WTC11 (cell line): ENCODE results near the gene PLEKHO2. TPM values are rescaled to one million over a fixed set of nuclear protein-coding genes. Genes with fewer than 3 reads are reported as not detected.
A peak's percentile ranks its signal among the peaks of the same experiment; 100 is the strongest.

Experiments used
- CBFB ChIP-seq: sonication (generic); formaldehyde crosslinking; IDR thresholded peaks from 2 replicates; pipeline ENCODE4 v1.8.1; 2022; ENCODE audit warnings: mild to moderate bottlenecking, low read depth, missing genetic modification reagents
- CDX4 ChIP-seq: fragments of 250-450 bp; sonication (Bioruptor Pico); IDR thresholded peaks from 2 replicates; pipeline ENCODE4 v1.9.0; 2021; ENCODE audit warnings: moderate library complexity, mild to moderate bottlenecking, inconsistent platforms, borderline replicate concordance
- EMX1 ChIP-seq: fragments of 250-450 bp; sonication (Bioruptor Pico); IDR thresholded peaks from 2 replicates; pipeline ENCODE4 v1.8.0; 2021; ENCODE audit warnings: mild to moderate bottlenecking
- ESRRA ChIP-seq: sonication (generic); formaldehyde crosslinking; IDR thresholded peaks from 2 replicates; pipeline ENCODE4 v1.8.1; 2022; ENCODE audit warnings: mild to moderate bottlenecking, missing genetic modification reagents, borderline replicate concordance
- FOXK1 ChIP-seq: sonication (generic); formaldehyde crosslinking; IDR thresholded peaks from 2 replicates; pipeline ENCODE4 v1.8.0; 2022; ENCODE audit warnings: mild to moderate bottlenecking, moderate library complexity, missing genetic modification reagents
- FOXP1 ChIP-seq: sonication (generic); formaldehyde crosslinking; IDR thresholded peaks from 2 replicates; pipeline ENCODE4 v1.8.0; 2022; ENCODE audit warnings: missing genetic modification reagents, mild to moderate bottlenecking, moderate library complexity, borderline replicate concordance
- GABPB1 ChIP-seq: sonication (generic); formaldehyde crosslinking; IDR thresholded peaks from 2 replicates; pipeline ENCODE4 v1.8.1; 2023; ENCODE audit warnings: mild to moderate bottlenecking, missing genetic modification reagents
- IRF1 ChIP-seq: sonication (generic); formaldehyde crosslinking; IDR thresholded peaks from 2 replicates; pipeline ENCODE4 v1.8.0; 2023; ENCODE audit warnings: missing genetic modification reagents
- IRF2 ChIP-seq: sonication (generic); formaldehyde crosslinking; IDR thresholded peaks from 2 replicates; pipeline ENCODE4 v1.8.0; 2022; ENCODE audit warnings: low read depth, missing genetic modification reagents, borderline replicate concordance
- JUN ChIP-seq: sonication (generic); formaldehyde crosslinking; IDR thresholded peaks from 2 replicates; pipeline ENCODE4 v1.8.0; 2023; ENCODE audit warnings: mild to moderate bottlenecking, missing genetic modification reagents
- KAT7 ChIP-seq: sonication (generic); formaldehyde crosslinking; IDR thresholded peaks from 2 replicates; pipeline ENCODE4 v1.8.1; 2023; ENCODE audit warnings: missing genetic modification reagents, mild to moderate bottlenecking, borderline replicate concordance
- MAX ChIP-seq: sonication (generic); formaldehyde crosslinking; IDR thresholded peaks from 2 replicates; pipeline ENCODE4 v1.8.0; 2022; ENCODE audit warnings: mild to moderate bottlenecking, missing genetic modification reagents
- MYBL2 ChIP-seq: sonication (generic); formaldehyde crosslinking; IDR thresholded peaks from 2 replicates; pipeline ENCODE4 v1.8.1; 2023; ENCODE audit warnings: mild to moderate bottlenecking, moderate library complexity, missing genetic modification reagents
- NFATC4 ChIP-seq: fragments of 250-450 bp; sonication (Bioruptor Pico); IDR thresholded peaks from 2 replicates; pipeline ENCODE4 v1.9.0; 2021; ENCODE audit warnings: mild to moderate bottlenecking
- NFE2L1 ChIP-seq: sonication (generic); formaldehyde crosslinking; IDR thresholded peaks from 2 replicates; pipeline ENCODE4 v1.8.1; 2023; ENCODE audit warnings: missing genetic modification reagents
- NFYB ChIP-seq: sonication (generic); formaldehyde crosslinking; conservative IDR thresholded peaks from 2 replicates; pipeline ENCODE4 v1.8.0; 2022; ENCODE audit warnings: low read depth, missing genetic modification reagents
- NR1H2 ChIP-seq: sonication (generic); formaldehyde crosslinking; IDR thresholded peaks from 2 replicates; pipeline ENCODE4 v1.9.0; 2021; ENCODE audit warnings: mild to moderate bottlenecking, moderate library complexity, missing genetic modification reagents
- NR3C1 ChIP-seq: sonication (generic); formaldehyde crosslinking; conservative IDR thresholded peaks from 2 replicates; pipeline ENCODE4 v1.8.1; 2023; ENCODE audit warnings: low read depth, mild to moderate bottlenecking, missing genetic modification reagents
- OVOL2 ChIP-seq: fragments of 250-450 bp; sonication (Bioruptor Pico); IDR thresholded peaks from 2 replicates; pipeline ENCODE4 v1.9.0; 2021; ENCODE audit warnings: mild to moderate bottlenecking, borderline replicate concordance
- RELA ChIP-seq: sonication (generic); formaldehyde crosslinking; IDR thresholded peaks from 2 replicates; pipeline ENCODE4 v1.8.1; 2022; ENCODE audit warnings: missing genetic modification reagents, mild to moderate bottlenecking, borderline replicate concordance
- SMAD4 ChIP-seq: sonication (generic); formaldehyde crosslinking; IDR thresholded peaks from 2 replicates; pipeline ENCODE4 v1.8.0; 2022; ENCODE audit warnings: mild to moderate bottlenecking, missing genetic modification reagents
- TEAD1 ChIP-seq: sonication (generic); formaldehyde crosslinking; IDR thresholded peaks from 2 replicates; pipeline ENCODE4 v1.8.0; 2022; ENCODE audit warnings: mild to moderate bottlenecking, missing genetic modification reagents
- ZBTB43 ChIP-seq: sonication (generic); formaldehyde crosslinking; IDR thresholded peaks from 2 replicates; pipeline ENCODE4 v1.8.1; 2023; ENCODE audit warnings: mild to moderate bottlenecking, missing genetic modification reagents
- ZNF121 ChIP-seq: sonication (generic); formaldehyde crosslinking; IDR thresholded peaks from 2 replicates; pipeline ENCODE4 v1.8.0; 2023; ENCODE audit warnings: missing genetic modification reagents
- ZNF219 ChIP-seq: sonication (generic); formaldehyde crosslinking; IDR thresholded peaks from 2 replicates; pipeline ENCODE4 v1.8.0; 2023; ENCODE audit warnings: missing genetic modification reagents, mild to moderate bottlenecking, borderline replicate concordance
- ZNF416 ChIP-seq: fragments of 250-450 bp; sonication (Bioruptor Pico); IDR thresholded peaks from 2 replicates; pipeline ENCODE4 v1.9.0; 2021; ENCODE audit warnings: mild to moderate bottlenecking, inconsistent platforms
- ZNF671 ChIP-seq: fragments of 250-450 bp; sonication (Bioruptor Pico); IDR thresholded peaks from 2 replicates; pipeline ENCODE4 v1.8.0; 2021; ENCODE audit warnings: mild to moderate bottlenecking
- total RNA-seq: library from RNA; stranded (reverse); gene quantifications from 3 replicates; pipeline ENCODE4 v1.2.3, GENCODE V29; 2021
- TF ChIP-seq, protein P1 (sequence below): fragments of 250-450 bp; sonication (Bioruptor Pico); IDR thresholded peaks from 2 replicates; pipeline ENCODE4 v2.1.2; 2022; ENCODE audit warnings: mild to moderate bottlenecking, moderate library complexity
- TF ChIP-seq, protein P2 (sequence below): sonication (generic); formaldehyde crosslinking; conservative IDR thresholded peaks from 2 replicates; pipeline ENCODE4 v1.8.1; 2022; ENCODE audit warnings: mild to moderate bottlenecking, missing genetic modification reagents
- TF ChIP-seq, protein P3 (sequence below): sonication (generic); formaldehyde crosslinking; IDR thresholded peaks from 2 replicates; pipeline ENCODE4 v1.8.1; 2023; ENCODE audit warnings: mild to moderate bottlenecking, missing genetic modification reagents, moderate library complexity
- TF ChIP-seq, protein P4 (sequence below): sonication (generic); formaldehyde crosslinking; IDR thresholded peaks from 2 replicates; pipeline ENCODE4 v1.8.1; 2022; ENCODE audit warnings: missing genetic modification reagents, borderline replicate concordance
- TF ChIP-seq, protein P5 (sequence below): fragments of 250-450 bp; sonication (Bioruptor Pico); IDR thresholded peaks from 2 replicates; pipeline ENCODE4 v1.9.0; 2021; ENCODE audit warnings: mild to moderate bottlenecking

Gene PLEKHO2
- total RNA-seq, 1 experiment from 2014 or later: 22.1 TPM

- TF ChIP-seq, protein P1, sequence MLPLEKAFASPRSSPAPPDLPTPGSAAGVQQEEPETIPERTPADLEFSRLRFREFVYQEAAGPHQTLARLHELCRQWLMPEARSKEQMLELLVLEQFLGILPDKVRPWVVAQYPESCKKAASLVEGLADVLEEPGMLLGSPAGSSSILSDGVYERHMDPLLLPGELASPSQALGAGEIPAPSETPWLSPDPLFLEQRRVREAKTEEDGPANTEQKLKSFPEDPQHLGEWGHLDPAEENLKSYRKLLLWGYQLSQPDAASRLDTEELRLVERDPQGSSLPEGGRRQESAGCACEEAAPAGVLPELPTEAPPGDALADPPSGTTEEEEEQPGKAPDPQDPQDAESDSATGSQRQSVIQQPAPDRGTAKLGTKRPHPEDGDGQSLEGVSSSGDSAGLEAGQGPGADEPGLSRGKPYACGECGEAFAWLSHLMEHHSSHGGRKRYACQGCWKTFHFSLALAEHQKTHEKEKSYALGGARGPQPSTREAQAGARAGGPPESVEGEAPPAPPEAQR (CRISPR knock-in tag): no peak
- TF ChIP-seq TEAD1 (CRISPR knock-in tag) (0 out of 2 replicates have a peak, but pooled peaks have one; percentile 62), OVOL2 (CRISPR knock-in tag) (no peak), ZNF416 (CRISPR knock-in tag) (no peak), CBFB (CRISPR knock-in tag) (no peak), FOXK1 (no peak), RELA (CRISPR knock-in tag) (no peak), KAT7 (no peak), MAX (CRISPR knock-in tag) (peak; percentile 70), IRF2 (no peak), ESRRA (no peak), NFATC4 (no peak), SMAD4 (no peak), MYBL2 (no peak), JUN (CRISPR knock-in tag) (no peak), NFE2L1 (CRISPR knock-in tag) (no peak), ZNF121 (CRISPR knock-in tag) (0 out of 2 replicates have a peak, but pooled peaks have one; percentile 13), FOXP1 (CRISPR knock-in tag) (0 out of 2 replicates have a peak, but pooled peaks have one; percentile 27), EMX1 (CRISPR knock-in tag) (no peak), GABPB1 (CRISPR knock-in tag) (no peak), IRF1 (CRISPR knock-in tag) (no peak), NFYB (CRISPR knock-in tag) (peak; percentile 92), ZNF219 (no peak), ZNF671 (CRISPR knock-in tag) (no peak), NR1H2 (CRISPR knock-in tag) (no peak), CDX4 (CRISPR knock-in tag) (no peak), NR3C1 (CRISPR knock-in tag) (no peak), ZBTB43 (CRISPR knock-in tag) (peak; percentile 64; the same call in 1 of the 2 replicates)
- TF ChIP-seq, protein P2, sequence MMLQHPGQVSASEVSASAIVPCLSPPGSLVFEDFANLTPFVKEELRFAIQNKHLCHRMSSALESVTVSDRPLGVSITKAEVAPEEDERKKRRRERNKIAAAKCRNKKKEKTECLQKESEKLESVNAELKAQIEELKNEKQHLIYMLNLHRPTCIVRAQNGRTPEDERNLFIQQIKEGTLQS (CRISPR knock-in tag): no peak
- TF ChIP-seq, protein P3, sequence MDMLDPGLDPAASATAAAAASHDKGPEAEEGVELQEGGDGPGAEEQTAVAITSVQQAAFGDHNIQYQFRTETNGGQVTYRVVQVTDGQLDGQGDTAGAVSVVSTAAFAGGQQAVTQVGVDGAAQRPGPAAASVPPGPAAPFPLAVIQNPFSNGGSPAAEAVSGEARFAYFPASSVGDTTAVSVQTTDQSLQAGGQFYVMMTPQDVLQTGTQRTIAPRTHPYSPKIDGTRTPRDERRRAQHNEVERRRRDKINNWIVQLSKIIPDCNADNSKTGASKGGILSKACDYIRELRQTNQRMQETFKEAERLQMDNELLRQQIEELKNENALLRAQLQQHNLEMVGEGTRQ (CRISPR knock-in tag): peak; percentile 35; the same call in 1 of the 2 replicates
- TF ChIP-seq, protein P4, sequence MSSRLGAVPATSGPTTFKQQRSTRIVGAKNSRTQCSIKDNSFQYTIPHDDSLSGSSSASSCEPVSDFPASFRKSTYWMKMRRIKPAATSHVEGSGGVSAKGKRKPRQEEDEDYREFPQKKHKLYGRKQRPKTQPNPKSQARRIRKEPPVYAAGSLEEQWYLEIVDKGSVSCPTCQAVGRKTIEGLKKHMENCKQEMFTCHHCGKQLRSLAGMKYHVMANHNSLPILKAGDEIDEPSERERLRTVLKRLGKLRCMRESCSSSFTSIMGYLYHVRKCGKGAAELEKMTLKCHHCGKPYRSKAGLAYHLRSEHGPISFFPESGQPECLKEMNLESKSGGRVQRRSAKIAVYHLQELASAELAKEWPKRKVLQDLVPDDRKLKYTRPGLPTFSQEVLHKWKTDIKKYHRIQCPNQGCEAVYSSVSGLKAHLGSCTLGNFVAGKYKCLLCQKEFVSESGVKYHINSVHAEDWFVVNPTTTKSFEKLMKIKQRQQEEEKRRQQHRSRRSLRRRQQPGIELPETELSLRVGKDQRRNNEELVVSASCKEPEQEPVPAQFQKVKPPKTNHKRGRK (CRISPR knock-in tag): no peak
- TF ChIP-seq, protein P5, sequence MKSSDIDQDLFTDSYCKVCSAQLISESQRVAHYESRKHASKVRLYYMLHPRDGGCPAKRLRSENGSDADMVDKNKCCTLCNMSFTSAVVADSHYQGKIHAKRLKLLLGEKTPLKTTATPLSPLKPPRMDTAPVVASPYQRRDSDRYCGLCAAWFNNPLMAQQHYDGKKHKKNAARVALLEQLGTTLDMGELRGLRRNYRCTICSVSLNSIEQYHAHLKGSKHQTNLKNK (CRISPR knock-in tag): no peak
These were observed 52.0 kb downstream of the PLEKHO2 start (continued) for GRCh38 chr15:64893481-64894394.
